HG03354 (cell line): ENCODE data around the gene COL25A1.
"Not testable (repeated sequence)": the region's sequence is repeated elsewhere in the genome, so short reads cannot be mapped to it uniquely, and the experiment has no call there.

Experiments
- ATAC-seq: cut with Tn5 transposase; IDR thresholded peaks from one replicate; pipeline ENCODE4 v1.9.1; 2021; ENCODE audit warnings: mild to moderate bottlenecking; ENCODE audit not compliant: unreplicated experiment, poor library complexity, severe bottlenecking

The COL25A1 gene

DNA sequence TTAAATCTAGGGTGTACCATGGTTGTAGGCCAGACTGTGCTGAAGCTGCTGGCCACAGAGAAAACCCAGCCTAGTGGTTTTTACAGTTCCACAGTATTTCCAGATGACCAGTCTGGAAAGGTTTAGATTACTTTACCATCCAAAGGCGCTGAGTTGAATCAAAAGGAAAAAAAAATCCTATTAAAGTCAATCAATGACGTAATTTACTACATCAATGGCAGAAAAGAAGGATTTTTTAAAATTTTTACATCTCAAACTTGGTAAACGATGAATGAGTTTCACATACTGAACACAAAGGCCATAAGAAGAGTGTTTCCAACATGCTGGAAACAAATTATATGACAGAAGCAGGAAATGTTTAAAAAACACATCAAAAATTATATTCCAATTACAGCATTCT lies 409.0 kb downstream of the COL25A1 start:
- no peak for ATAC-seq

GRCh38 chr4:108891896-108892590 lies 410.4 kb downstream of the COL25A1 start:
- no peak for ATAC-seq

- no peak for ATAC-seq
Observed at GRCh38 chr4:108890484-108890881, 412.0 kb downstream of the COL25A1 start.

DNA sequence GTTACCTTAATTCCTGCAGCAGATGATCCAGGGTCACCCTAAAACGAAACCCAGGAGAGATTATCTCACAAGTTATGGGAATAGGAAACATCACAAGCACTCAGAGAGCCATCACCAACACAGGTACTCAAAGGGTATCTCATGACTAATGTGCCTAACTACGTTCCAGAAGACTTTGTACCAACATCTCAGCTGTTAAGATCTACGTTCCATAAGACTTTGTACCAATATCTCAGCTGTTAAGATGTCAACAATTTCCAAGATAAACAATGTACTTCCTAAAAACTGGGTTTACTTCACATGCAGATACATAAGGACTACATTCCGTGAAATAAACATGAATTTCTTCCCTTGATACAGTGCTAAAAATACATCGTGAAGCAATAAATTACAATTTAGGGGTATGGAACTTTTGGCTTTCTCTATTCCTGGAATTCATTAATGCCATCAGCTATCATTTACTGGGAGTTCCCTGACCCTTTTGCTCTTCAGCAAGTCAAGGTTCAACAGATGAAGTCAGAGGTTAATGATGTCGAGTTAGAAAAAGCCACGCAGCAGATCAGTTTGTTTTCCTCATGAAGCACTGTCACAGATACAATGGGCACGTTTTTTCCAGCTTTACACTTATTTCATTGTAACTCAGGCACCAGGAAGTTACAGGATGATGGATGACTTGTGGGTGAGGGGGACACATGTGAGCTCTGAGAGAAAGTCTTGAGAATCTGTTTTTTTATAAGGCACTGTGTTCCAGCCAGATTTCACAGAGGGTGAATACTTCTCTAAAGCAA lies 412.6 kb downstream of the COL25A1 start:
- no peak for ATAC-seq

GRCh38 chr4:108888769-108889168 lies 413.7 kb downstream of the COL25A1 start:
- ATAC-seq: no peak

DNA sequence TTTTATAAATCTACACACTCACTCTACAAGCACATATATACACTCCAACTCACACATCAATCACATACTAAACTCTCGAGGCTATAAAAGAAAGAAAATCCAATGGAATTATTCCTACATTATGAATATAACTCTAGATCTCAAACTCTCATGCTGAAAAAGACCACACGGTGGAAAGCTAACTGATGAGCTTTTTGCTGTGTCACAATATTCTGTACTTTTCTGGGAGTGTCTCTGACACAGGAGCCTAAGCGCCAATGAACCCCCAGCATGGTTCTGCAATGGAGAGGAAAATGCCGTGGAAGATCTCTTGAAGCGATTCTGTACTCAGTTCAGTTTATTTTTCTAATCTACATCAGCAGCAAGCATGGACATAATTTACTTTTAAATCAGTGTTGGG lies 415.4 kb downstream of the COL25A1 start:
- ATAC-seq: no peak

DNA sequence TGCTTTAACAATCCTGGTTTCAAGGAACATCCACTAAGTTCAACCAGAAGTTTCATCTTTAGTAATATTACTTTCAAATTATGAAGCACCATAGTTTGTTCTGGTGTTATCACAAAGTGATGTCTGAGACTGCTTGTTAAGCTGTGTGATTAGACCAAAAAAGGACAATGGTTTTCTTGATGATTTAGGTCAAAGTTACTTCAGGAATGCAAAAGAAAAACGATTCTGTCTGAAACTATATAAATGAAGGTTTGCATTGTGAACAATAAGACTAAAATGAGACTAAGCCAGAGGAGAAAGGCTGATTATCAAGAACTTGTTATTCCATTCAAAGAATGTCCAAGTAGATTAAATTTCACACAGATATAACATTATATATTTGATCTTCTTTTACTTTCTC lies 417.2 kb downstream of the COL25A1 start:
- ATAC-seq: no peak

GRCh38 chr4:108884596-108884995 lies 417.9 kb downstream of the COL25A1 start:
- no peak for ATAC-seq

GRCh38 chr4:108881986-108882385 lies 420.5 kb downstream of the COL25A1 start:
- no peak for ATAC-seq

DNA sequence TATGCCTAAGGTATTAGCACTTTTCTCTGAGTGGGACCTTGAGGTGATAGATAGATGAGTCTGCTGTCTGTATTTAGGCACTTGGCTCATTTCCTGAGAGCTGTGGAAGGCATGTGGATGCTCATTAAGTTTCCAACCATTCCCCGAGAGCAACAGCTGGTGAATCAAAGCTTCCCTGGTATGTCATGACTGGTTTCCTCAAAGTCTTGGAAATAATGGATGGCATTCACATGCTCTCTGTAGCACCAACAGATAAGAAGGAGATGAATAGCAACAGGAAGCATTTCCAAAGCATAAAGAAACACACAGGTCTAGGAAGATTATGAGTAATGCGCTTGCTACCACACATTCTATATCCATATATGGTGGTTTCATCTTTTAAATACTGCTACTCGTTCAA lies 421.3 kb downstream of the COL25A1 start:
- ATAC-seq: no peak

DNA sequence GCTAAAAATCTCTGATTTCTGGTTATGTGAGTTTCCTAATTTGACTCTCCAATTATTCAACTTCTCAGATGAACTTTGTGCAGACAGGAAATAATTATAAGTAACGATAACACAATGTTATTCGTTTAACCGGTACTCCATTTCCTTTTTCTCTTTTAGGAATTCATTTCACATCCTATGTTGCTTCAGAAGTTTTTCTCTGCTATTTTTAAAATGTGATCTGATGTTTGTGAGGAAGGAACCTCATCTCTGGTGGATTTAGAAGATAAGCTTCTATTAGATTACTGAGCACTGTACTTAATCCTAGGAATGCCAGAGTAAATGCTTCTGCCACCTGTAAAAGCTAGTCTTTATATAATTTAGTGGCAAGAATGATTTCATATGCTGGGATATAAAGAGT lies 423.7 kb downstream of the COL25A1 start:
- no peak for ATAC-seq

GRCh38 chr4:108877821-108878220 lies 424.6 kb downstream of the COL25A1 start:
- ATAC-seq: no peak

DNA sequence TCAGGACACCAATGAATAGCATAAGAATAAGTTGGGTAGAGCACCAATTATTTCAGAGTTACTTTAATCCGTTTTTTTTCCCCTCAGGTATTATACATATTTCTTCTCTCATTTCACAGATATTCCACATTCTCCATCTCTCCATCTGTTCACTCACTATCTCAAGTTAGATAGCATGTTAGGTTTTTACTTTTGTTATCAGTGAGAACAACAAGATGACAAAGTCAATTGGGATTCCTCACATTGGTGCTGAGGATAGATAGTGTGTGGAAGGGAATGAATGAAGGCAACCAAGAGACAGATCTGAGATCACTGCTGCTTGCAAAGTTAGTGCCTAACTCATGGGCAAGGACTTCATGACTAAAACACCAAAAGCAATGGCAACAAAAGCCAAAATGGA lies 427.7 kb downstream of the COL25A1 start:
- ATAC-seq: no peak

DNA sequence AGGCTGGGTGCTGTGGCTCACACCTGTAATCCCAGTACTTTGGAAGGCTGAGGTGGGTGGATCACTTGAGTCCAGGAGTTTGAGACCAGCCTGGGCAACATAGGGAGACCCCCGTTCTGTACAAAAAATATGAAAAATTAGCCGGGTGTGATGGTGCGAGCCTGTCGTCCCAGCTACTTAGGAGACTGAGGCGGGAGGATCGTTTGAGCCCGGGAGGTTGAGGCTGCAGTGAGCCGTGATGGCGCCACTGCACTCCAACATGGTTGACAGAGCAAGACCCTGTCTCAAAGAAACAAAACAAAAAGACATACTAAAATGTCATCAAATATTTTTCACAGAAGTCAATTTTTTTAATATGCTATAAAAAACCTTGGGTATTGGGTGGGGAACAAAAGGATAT lies 432.5 kb downstream of the COL25A1 start:
- ATAC-seq: not testable (repeated sequence)

- ATAC-seq: no peak
Observed at GRCh38 chr4:108868606-108869227, 433.7 kb downstream of the COL25A1 start.

- ATAC-seq: no peak
Observed at GRCh38 chr4:108867476-108867875, 435.0 kb downstream of the COL25A1 start.

DNA sequence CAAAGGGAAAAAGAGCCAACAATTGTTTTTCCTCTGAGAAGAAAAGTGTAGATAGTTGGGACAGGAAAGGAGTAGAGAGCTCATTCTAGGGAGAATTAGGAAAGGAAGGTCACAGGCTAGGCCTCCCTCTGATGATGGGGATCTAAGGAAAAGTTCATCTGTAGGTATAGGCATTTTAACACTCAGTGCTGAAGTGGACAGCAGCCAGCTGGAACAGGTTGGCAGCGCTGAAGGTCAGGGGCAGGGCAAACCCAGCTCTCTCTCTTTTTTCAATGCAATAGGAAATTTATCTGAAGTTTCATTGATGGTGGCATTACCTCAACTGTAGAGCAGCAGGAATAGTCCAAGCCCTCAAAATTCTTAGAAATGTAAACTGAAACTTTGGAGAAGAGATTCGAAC lies 441.1 kb downstream of the COL25A1 start:
- ATAC-seq: no peak

- no peak for ATAC-seq
Observed at GRCh38 chr4:108854786-108855185, 447.7 kb downstream of the COL25A1 start.

DNA sequence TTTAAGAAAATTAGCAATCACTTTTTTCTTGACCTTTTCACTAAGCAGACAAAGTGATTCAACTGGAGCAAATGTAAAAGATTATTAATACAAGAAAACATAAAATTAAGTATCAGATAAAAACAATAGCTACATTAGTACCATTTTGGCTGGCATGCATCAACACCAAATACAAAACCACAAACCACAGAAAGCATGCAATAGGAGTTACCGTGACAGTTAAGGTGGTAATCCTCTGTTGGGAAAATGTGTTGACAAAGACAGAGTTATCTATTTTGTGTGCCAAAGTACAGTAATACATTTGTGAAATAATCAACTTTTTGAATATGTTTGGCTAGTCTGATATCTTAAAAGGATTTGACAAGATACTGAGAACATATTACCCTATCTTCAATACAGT lies 449.8 kb downstream of the COL25A1 start:
- no peak for ATAC-seq

DNA sequence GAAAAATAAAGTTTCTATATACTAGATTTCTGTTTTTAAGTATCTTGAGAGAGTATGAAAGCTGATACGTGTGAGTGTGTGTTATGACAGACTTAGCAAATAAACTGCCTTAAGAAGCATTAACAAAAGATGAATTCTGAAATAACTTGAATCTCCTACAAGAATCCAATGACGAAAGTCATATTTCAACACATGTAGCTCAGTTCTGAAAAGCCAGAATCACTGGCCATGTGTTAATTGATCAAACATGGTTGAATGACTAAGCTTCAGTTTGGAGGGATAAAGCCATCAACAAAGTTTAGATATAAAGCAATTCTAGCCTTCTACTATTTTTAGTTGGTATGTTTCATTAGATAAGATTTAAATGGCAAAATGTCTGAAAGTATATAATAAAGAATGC lies 451.1 kb downstream of the COL25A1 start:
- ATAC-seq: no peak

- ATAC-seq: peak; percentile 26
Observed at GRCh38 chr4:108850219-108850649, 452.2 kb downstream of the COL25A1 start.
